Liver (tissue), 9 donors: ENCODE measurements around the gene NAV2. TPM values are rescaled to one million over a fixed set of nuclear protein-coding genes. Genes with fewer than 3 reads are reported as not detected.

Source experiments
- DNase-seq: peaks from one replicate; pipeline ENCODE4 v3.0.0-alpha.2; 2017; ENCODE audit warnings: low spot score
- H3K27ac ChIP-seq, 2 donors: one replicate each; pipeline ENCODE4 v1.7.0; 2013; ENCODE audit warnings: inconsistent platforms in 2 of 2, low read length in 2 of 2, control low read depth in 1 of 2, low read depth in 1 of 2, mild to moderate bottlenecking in 1 of 2
- H3K27me3 ChIP-seq, 4 donors: one replicate each; pipeline versions ENCODE4 v1.6.1 to v1.7.0; 2013; ENCODE audit warnings: low read length in 3 of 4, inconsistent platforms in 1 of 4, mild to moderate bottlenecking in 1 of 4, moderate library complexity in 1 of 4; ENCODE audit not compliant: control insufficient read depth in 4 of 4, insufficient read depth in 4 of 4
- H3K36me3 ChIP-seq, 4 donors: one replicate each; pipeline versions ENCODE4 v1.6.1 to v1.7.0; 2013; ENCODE audit warnings: low read length in 3 of 4, mild to moderate bottlenecking in 3 of 4, low read depth in 1 of 4, moderate library complexity in 1 of 4; ENCODE audit not compliant: control insufficient read depth in 4 of 4, insufficient read depth in 3 of 4
- H3K4me1 ChIP-seq, 4 donors: one replicate each; pipeline versions ENCODE4 v1.6.1 to v1.7.0; 2013; ENCODE audit warnings: low read length in 3 of 4, mild to moderate bottlenecking in 3 of 4, moderate library complexity in 1 of 4; ENCODE audit not compliant: control insufficient read depth in 4 of 4, insufficient read depth in 4 of 4
- H3K4me3 ChIP-seq, 3 donors: one replicate each; pipeline versions ENCODE4 v1.6.1 to v1.7.0; 2013; ENCODE audit warnings: low read length in 3 of 3, control low read depth in 1 of 3, low read depth in 1 of 3, mild to moderate bottlenecking in 1 of 3
- H3K9ac ChIP-seq, 2 donors: one replicate each; pipeline ENCODE4 v1.7.0; 2013; ENCODE audit warnings: low read length in 2 of 2, mild to moderate bottlenecking in 2 of 2, moderate library complexity in 2 of 2, control low read depth in 1 of 2, low read depth in 1 of 2
- H3K9me3 ChIP-seq, 4 donors: one replicate each; pipeline versions ENCODE4 v1.6.1 to v1.7.0; 2013; ENCODE audit warnings: low read length in 3 of 4; ENCODE audit not compliant: control insufficient read depth in 4 of 4
- EGR1 ChIP-seq, 2 donors: IDR thresholded peaks; 2 replicates each; pipeline ENCODE4 v1.6.1; 2016 to 2018; ENCODE audit warnings: antibody characterized with exemption in 2 of 2, low read depth in 2 of 2
- FOXA2 ChIP-seq: IDR thresholded peaks from 2 replicates; pipeline ENCODE4 v1.6.1; 2016; ENCODE audit warnings: antibody characterized with exemption
- GABPA ChIP-seq, 2 donors: IDR thresholded peaks in 1 of 2; conservative IDR thresholded peaks in 1 of 2; 2 replicates each; pipeline ENCODE4 v1.6.1; 2016; ENCODE audit warnings: antibody characterized with exemption in 2 of 2, mild to moderate bottlenecking in 1 of 2, moderate library complexity in 1 of 2
- HNF4A ChIP-seq, 2 donors: conservative IDR thresholded peaks; 2 replicates each; pipeline ENCODE4 v1.6.1; 2016; ENCODE audit warnings: antibody characterized with exemption in 2 of 2, mild to moderate bottlenecking in 2 of 2
- HNF4G ChIP-seq: IDR thresholded peaks from 2 replicates; pipeline ENCODE4 v1.6.1; 2016; ENCODE audit warnings: antibody characterized with exemption
- JUND ChIP-seq, 2 donors: IDR thresholded peaks; 2 replicates each; pipeline ENCODE4 v1.6.1; 2016; ENCODE audit warnings: antibody characterized with exemption in 2 of 2
- NR2F2 ChIP-seq: IDR thresholded peaks from 2 replicates; pipeline ENCODE4 v1.6.1; 2016; ENCODE audit warnings: antibody characterized with exemption
- RAD21 ChIP-seq, 2 donors: IDR thresholded peaks; 2 replicates each; pipeline ENCODE4 v1.6.1; 2016; ENCODE audit warnings: antibody characterized with exemption in 2 of 2, mild to moderate bottlenecking in 2 of 2
- RXRA ChIP-seq, 2 donors: IDR thresholded peaks; 2 replicates each; pipeline ENCODE4 v1.6.1; 2017 to 2018; ENCODE audit warnings: antibody characterized with exemption in 2 of 2, mild to moderate bottlenecking in 1 of 2
- SP1 ChIP-seq: IDR thresholded peaks from 2 replicates; pipeline ENCODE4 v1.6.1; 2018; ENCODE audit warnings: antibody characterized with exemption, mild to moderate bottlenecking
- TAF1 ChIP-seq: conservative IDR thresholded peaks from 2 replicates; pipeline ENCODE4 v1.6.1; 2016; ENCODE audit warnings: antibody characterized with exemption, mild to moderate bottlenecking
- YY1 ChIP-seq: IDR thresholded peaks from 2 replicates; pipeline ENCODE4 v1.6.1; 2016; ENCODE audit warnings: antibody characterized with exemption, mild to moderate bottlenecking
- WGBS: extraction: QIAGEN DNeasy Blood & Tissue Kit; methylation state at CpG from one replicate; pipeline ENCODE4 v1.1.7; 2013; 5-methylcytosine and 5-hydroxymethylcytosine counted together
- polyA plus RNA-seq, 2 donors: library from polyadenylated mRNA; stranded (reverse) in 1 of 2; unstranded in 1 of 2; fragments of 200-250 nt in 1 of 2; fragments of >200 nt in 1 of 2; fragmentation: Nextera tagmentation in 1 of 2; extraction: Ambion mirVana in 1 of 2; gene quantifications; one replicate each; pipeline versions ENCODE4 v1.2.1 to v1.2.3, GENCODE V29; 2013 to 2015
- total RNA-seq, 2 donors: library from RNA; depleted of rRNA; stranded (reverse); fragments of >200 nt; gene quantifications; one replicate each; pipeline ENCODE4 v1.2.3, GENCODE V29; 2014
- TF ChIP-seq, protein P1 (sequence below): IDR thresholded peaks from 2 replicates; pipeline ENCODE4 v1.6.1; 2016; ENCODE audit warnings: antibody characterized with exemption
- TF ChIP-seq, protein P2 (sequence below): IDR thresholded peaks from 2 replicates; pipeline ENCODE4 v1.6.1; 2016; ENCODE audit warnings: antibody characterized with exemption
- donor health status: healthy.
- donor health status: healthy.
- donor health status: healthy.
- donor health status: healthy.
- donor health status: healthy.

Gene NAV2
- total and polyA plus RNA-seq, 4 donors = 6.3 to 20.5 (median 11.6) TPM

DNA sequence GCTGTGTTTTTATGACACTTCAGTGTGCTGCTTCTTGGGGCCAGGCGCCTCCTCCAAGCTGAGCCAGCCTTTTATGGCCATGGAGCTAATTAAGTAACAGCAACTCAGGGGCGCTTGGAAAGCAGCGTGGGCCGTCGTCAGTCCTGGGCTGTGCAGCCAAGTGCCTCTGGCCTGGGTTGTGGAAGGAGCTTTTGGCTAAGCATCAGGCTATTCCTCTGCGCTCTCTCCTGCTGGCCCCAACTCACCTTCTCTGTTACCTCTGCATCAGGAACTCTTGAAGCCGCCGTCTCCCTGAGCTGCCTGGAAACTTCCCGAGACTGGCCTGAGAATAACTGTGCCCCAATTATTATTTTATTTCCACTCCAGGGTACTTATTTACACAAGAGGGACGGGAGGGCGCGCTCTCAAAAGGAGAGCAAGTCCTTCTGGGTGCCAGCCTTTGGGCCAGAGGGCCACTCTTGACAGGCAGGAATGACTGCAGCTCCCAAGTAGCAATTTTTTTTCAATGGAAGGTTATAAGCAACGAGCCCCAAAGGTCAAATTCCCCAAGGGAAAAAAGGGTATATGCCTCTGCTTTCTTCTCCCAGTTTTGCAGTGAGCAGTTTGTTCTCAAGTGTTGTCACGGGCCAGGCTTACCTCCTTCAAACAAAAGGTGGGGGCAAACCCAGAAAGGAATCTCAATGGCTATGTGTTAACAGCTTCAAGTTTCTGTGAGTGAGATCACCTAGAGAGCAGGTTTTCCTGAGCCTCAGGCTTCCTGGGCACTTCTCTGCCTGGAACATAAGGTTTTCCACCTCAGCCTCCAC lies 38.5 kb upstream of the NAV2 start:
- no peak for DNase-seq
- TF ChIP-seq HNF4G (no peak), JUND (IDR thresholded peaks at IDR 0.05) (no peak), TAF1 (no peak), SP1 (no peak), HNF4A (conservative IDR thresholded peaks at IDR 0.05) (no peak), YY1 (no peak)
- TF ChIP-seq, protein P1, sequence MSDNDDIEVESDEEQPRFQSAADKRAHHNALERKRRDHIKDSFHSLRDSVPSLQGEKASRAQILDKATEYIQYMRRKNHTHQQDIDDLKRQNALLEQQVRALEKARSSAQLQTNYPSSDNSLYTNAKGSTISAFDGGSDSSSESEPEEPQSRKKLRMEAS = no peak
- Histone ChIP-seq H3K9me3 (no peaks in the 10 kb centered on the region), H3K4me1 (peaks cover 0 to 8% (median 0%) of the 10 kb centered on the region in 4 donors), H3K27ac (no peak overlapping the region), H3K27me3 (no peaks in the 10 kb centered on the region), H3K9ac (no peak overlapping the region), H3K4me3 (no peak overlapping the region), H3K36me3 (no peaks in the 10 kb centered on the region)
- WGBS = 87% methylated on average over 14 of the region's 14 CpGs

DNA sequence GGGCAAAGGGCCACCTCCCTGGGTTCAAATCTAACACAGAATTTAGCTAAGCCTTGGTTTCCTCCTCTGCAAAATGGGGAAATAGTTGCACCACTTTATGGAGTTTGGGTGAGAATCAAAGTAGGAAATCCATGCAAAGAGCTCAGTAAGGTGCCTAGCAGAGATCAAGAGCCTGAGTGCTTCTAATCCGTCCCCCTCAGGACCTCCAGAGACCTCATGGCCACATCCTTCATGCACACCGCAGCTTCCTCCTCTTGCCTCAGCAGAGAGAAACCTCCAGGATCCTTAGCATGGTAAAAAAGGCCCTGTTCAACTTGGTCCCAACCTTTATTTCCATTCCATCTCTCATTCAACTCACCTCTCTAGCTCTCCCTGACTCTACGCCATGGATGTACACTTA lies 37.8 kb upstream of the NAV2 start:
- 82% methylated on average over 3 of the region's 3 CpGs for WGBS
- Histone ChIP-seq H3K4me1 (peaks cover 0 to 8% (median under 1%) of the 10 kb centered on the region in 4 donors), H3K27ac (no peak overlapping the region), H3K4me3 (no peak overlapping the region), H3K36me3 (no peaks in the 10 kb centered on the region), H3K27me3 (no peaks in the 10 kb centered on the region), H3K9me3 (no peaks in the 10 kb centered on the region), H3K9ac (no peak overlapping the region)
- no peak for DNase-seq
- TF ChIP-seq RXRA (IDR thresholded peaks at IDR 0.05) = no peak
- no peak for TF ChIP-seq FOXA2
- no peak for TF ChIP-seq SP1
- no peak for TF ChIP-seq RAD21 (IDR thresholded peaks at IDR 0.05)
- no peak for TF ChIP-seq EGR1 (IDR thresholded peaks at IDR 0.05; ENCODE audit: low read depth in 2 of 2)
- TF ChIP-seq GABPA (IDR thresholded peaks at IDR 0.05 in 1 of 2, conservative IDR thresholded peaks at IDR 0.05 in 1 of 2) = no peak

DNA sequence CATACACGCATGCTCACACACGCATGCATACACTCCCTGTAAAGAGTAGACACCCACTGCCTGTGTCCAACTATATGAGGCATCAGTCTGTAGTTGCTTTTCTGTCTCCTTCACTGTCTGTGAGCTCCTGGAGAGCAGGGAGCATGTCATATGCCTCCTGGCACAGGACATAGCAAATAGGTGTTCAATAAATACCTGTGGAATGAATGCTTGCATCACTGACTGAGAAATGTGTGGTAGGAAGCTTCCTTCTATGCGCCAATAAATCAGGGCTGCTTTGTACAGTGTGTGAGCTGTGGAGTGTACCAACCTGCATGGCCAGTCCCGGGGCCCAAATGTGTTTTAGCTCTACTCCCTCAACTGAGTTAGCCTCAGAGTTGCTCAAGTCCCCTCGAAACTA lies 37.2 kb upstream of the NAV2 start:
- Histone ChIP-seq H3K27me3 (no peaks in the 10 kb centered on the region), H3K9ac (no peak overlapping the region), H3K27ac (no peak overlapping the region), H3K4me3 (no peak overlapping the region), H3K9me3 (no peaks in the 10 kb centered on the region), H3K4me1 (peaks cover 0 to 9% (median 1%) of the 10 kb centered on the region in 4 donors), H3K36me3 (no peaks in the 10 kb centered on the region)
- TF ChIP-seq NR2F2 (no peak), TAF1 (no peak), SP1 (no peak), RAD21 (IDR thresholded peaks at IDR 0.05) (no peak), GABPA (IDR thresholded peaks at IDR 0.05 in 1 of 2, conservative IDR thresholded peaks at IDR 0.05 in 1 of 2) (no peak), FOXA2 (no peak), RXRA (IDR thresholded peaks at IDR 0.05) (no peak), EGR1 (IDR thresholded peaks at IDR 0.05; ENCODE audit: low read depth in 2 of 2) (no peak)
- TF ChIP-seq, protein P1 = no peak
- TF ChIP-seq, protein P2, sequence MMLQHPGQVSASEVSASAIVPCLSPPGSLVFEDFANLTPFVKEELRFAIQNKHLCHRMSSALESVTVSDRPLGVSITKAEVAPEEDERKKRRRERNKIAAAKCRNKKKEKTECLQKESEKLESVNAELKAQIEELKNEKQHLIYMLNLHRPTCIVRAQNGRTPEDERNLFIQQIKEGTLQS = no peak
- no peak for DNase-seq
- 93% methylated on average over 5 of the region's 5 CpGs for WGBS
